Suprapubic skin (tissue), 4 donors: ENCODE results near the gene RAB38.

ENCODE experiments used
- EP300 ChIP-seq: sonication (generic); formaldehyde crosslinking; IDR thresholded peaks from one replicate; pipeline ENCODE4 v1.6.1; 2017; ENCODE audit warnings: antibody characterized with exemption
- POLR2A ChIP-seq, 2 donors: fragments of 450-650 bp; IDR thresholded peaks; one replicate each; pipeline ENCODE4 v1.6.1; 2017; ENCODE audit warnings: antibody characterized with exemption in 2 of 2, mild to moderate bottlenecking in 2 of 2, moderate library complexity in 2 of 2
- POLR2AphosphoS5 ChIP-seq, 3 donors: sonication (generic); formaldehyde crosslinking; IDR thresholded peaks; one replicate each; pipeline ENCODE4 v1.6.1; 2017; ENCODE audit warnings: antibody characterized with exemption in 3 of 3
- TF ChIP-seq, protein P1 (sequence below), 2 donors: fragments of 200-600 bp in 1 of 2; fragments of 450-650 bp in 1 of 2; sonication (generic) in 1 of 2; IDR thresholded peaks; one replicate each; pipeline ENCODE4 v1.5.1; 2016 to 2019; ENCODE audit warnings: antibody characterized with exemption in 2 of 2, mild to moderate bottlenecking in 1 of 2, moderate library complexity in 1 of 2

DNA sequence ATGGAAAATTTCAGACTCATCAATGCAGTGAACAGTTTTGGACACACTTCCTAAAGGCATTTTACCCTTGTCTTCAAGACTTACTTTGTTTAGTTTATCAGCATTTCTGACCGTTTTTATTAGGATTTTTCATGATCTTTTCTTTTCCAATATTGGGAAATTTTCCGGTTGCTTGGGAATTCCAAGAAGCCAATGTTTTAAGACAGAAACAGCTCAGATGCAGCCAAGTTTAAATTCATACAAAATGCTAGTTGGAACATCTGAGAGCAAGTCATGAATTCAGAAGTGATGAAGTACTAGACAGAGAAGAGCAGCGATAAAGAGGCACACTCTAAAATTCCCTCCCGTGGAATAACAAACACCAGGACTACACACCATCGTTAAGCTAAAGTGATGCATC, 68.6 kb downstream of the RAB38 start:
- TF ChIP-seq, protein P1, sequence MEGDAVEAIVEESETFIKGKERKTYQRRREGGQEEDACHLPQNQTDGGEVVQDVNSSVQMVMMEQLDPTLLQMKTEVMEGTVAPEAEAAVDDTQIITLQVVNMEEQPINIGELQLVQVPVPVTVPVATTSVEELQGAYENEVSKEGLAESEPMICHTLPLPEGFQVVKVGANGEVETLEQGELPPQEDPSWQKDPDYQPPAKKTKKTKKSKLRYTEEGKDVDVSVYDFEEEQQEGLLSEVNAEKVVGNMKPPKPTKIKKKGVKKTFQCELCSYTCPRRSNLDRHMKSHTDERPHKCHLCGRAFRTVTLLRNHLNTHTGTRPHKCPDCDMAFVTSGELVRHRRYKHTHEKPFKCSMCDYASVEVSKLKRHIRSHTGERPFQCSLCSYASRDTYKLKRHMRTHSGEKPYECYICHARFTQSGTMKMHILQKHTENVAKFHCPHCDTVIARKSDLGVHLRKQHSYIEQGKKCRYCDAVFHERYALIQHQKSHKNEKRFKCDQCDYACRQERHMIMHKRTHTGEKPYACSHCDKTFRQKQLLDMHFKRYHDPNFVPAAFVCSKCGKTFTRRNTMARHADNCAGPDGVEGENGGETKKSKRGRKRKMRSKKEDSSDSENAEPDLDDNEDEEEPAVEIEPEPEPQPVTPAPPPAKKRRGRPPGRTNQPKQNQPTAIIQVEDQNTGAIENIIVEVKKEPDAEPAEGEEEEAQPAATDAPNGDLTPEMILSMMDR (IDR thresholded peaks at IDR 0.05): no peak
- TF ChIP-seq POLR2A (IDR thresholded peaks at IDR 0.05) (no peak), EP300 (no peak), POLR2AphosphoS5 (IDR thresholded peaks at IDR 0.05) (no peak)
